ENCODE data around the gene FRMPD3.
"Not testable (repeated sequence)": the region's sequence is repeated elsewhere in the genome, so short reads cannot be mapped to it uniquely, and the experiment has no call there.

Gene FRMPD3

DNA sequence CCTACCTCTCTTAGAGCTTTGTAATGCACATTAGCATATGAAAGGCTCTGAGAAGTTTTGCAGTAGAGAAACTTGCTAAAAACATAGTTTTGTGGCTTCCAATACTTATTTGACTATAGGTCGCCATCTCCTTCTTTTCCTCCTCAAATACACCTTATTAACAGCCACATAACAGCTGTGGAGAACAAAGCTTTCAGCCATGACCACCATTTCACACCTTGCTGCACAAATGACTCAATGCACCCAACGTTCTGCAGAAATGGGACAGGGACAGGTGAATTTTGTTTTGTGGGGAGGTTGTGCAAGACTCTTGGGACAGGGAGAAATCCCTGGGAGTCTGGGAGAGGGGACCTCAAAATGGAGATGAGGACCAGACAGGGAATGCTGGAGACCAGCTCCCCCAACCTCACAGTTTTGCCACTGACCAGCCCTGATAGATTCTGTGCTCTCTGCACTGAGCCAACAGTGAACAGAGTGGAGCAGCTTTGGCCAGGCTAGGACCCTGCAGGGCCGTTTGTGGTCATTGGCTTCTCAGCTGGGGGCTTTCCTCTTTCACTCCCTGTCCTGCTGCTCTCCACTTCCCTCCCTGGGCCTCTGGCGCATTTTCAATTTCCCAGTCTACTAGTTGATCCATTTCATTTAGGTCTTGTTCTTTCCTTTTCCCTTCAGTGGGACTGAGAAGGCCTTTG is 16.6 kb downstream of the FRMPD3 start:
- Histone ChIP-seq H3K4me3 (no peak overlapping the region), H3K27ac (no peak overlapping the region), H3K36me3 (ENCODE audit: insufficient read depth, low read length) (no peaks in the 10 kb centered on the region), H3K9ac (ENCODE audit: insufficient read length) (no peak overlapping the region), H3K9me3 (ENCODE audit: low read depth, low read length) (no peaks in the 10 kb centered on the region)
- TF ChIP-seq EZH2 (IDR thresholded peaks at IDR 0.05): no peak
- TF ChIP-seq FOXP2 (optimal IDR thresholded peaks at IDR 0.05; ENCODE audit: control extremely low read depth, extremely low read length, insufficient read depth): no peak
- TF ChIP-seq POLR2AphosphoS5 (IDR thresholded peaks at IDR 0.05; ENCODE audit: borderline replicate concordance, low read depth, low read length): no peak
- no peak for DNase-seq (ENCODE audit: low read depth, low spot score)

DNA sequence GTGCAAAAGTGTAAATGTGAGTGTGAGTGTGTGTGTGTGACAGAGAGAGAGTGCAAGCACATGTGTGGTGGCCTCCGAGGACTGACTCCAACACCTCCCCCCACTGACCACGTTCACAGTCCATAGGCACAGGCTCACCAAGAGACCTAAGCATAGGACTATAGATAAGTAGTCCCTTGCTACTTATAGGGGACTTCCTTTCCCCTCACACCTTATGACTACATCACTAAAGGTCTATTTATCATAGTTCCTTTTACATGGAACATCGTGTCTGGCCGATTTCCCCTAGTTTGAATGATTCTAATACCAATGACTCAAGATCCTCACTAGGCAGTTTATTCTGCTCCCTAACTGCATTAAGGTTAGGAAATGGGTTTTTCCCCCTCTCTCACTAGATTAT is 17.8 kb downstream of the FRMPD3 start:
- no peak overlapping the region for H3K4me3 ChIP-seq
- H3K27ac ChIP-seq: no peak overlapping the region
- H3K9ac ChIP-seq (ENCODE audit: insufficient read length): no peak overlapping the region
- no peak for TF ChIP-seq POLR2AphosphoS5 (IDR thresholded peaks at IDR 0.05; ENCODE audit: borderline replicate concordance, low read depth, low read length)
- no peak for TF ChIP-seq EZH2 (IDR thresholded peaks at IDR 0.05)
- no peak for TF ChIP-seq FOXP2 (optimal IDR thresholded peaks at IDR 0.05; ENCODE audit: control extremely low read depth, extremely low read length, insufficient read depth)
- no peak for DNase-seq (ENCODE audit: low read depth, low spot score)
- no peaks in the 10 kb centered on the region for H3K9me3 ChIP-seq (ENCODE audit: low read depth, low read length)
- H3K36me3 ChIP-seq (ENCODE audit: insufficient read depth, low read length): no peaks in the 10 kb centered on the region

DNA sequence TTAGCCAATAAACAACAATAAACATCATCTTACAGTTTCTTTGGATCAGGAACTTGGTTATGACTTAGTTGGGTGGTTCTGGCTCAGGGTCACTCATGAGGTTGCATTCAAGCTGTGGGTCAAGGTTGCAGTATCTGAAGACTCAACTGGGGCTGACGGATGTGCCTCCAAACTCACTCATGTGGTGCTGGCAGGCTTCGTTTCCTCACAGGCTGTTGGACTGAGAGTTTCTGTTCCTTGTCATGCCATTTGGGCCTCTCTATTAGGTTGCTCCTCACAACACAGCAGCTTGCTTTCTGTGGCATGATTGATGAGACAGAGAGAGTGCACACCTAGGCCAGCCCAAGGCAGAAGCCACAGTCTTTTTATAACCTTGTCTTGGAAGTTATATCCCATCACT is 20.7 kb downstream of the FRMPD3 start:
- no peak for DNase-seq (ENCODE audit: low read depth, low spot score)
- Histone ChIP-seq H3K27ac (no peak overlapping the region), H3K9ac (ENCODE audit: insufficient read length) (no peak overlapping the region), H3K9me3 (ENCODE audit: low read depth, low read length) (no peaks in the 10 kb centered on the region), H3K4me3 (no peak overlapping the region), H3K36me3 (ENCODE audit: insufficient read depth, low read length) (no peaks in the 10 kb centered on the region)
- TF ChIP-seq EZH2 (IDR thresholded peaks at IDR 0.05) (no peak), FOXP2 (optimal IDR thresholded peaks at IDR 0.05; ENCODE audit: control extremely low read depth, extremely low read length, insufficient read depth) (no peak), POLR2AphosphoS5 (IDR thresholded peaks at IDR 0.05; ENCODE audit: borderline replicate concordance, low read depth, low read length) (no peak)

DNA sequence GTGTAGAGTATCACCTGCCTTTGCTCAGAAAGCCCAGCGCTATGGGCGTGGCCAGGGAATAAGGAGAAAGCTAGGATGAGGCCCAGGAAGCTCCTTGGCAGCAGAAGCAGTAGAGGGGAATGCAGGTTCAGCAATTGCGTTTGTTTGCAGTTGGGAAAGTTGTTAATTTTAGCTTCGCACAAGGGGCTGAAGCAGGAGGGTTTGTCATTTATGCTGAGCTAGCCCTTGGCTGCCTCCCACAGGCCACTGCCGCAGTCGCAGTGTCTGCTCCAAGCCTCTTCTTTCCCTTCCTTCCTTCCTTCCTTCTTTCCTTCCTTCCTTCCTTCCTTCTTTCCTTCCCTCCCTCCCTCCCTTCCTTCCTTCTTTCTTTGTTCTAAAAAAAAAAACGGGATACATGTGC is 21.5 kb downstream of the FRMPD3 start:
- H3K4me3 ChIP-seq: no peak overlapping the region
- H3K27ac ChIP-seq: no peak overlapping the region
- H3K36me3 ChIP-seq (ENCODE audit: insufficient read depth, low read length): no peaks in the 10 kb centered on the region
- H3K9ac ChIP-seq (ENCODE audit: insufficient read length): no peak overlapping the region
- TF ChIP-seq POLR2AphosphoS5 (IDR thresholded peaks at IDR 0.05; ENCODE audit: borderline replicate concordance, low read depth, low read length): no peak
- no peak for TF ChIP-seq FOXP2 (optimal IDR thresholded peaks at IDR 0.05; ENCODE audit: control extremely low read depth, extremely low read length, insufficient read depth)
- TF ChIP-seq EZH2 (IDR thresholded peaks at IDR 0.05): no peak
- no peaks in the 10 kb centered on the region for H3K9me3 ChIP-seq (ENCODE audit: low read depth, low read length)
- no peak for DNase-seq (ENCODE audit: low read depth, low spot score)

DNA sequence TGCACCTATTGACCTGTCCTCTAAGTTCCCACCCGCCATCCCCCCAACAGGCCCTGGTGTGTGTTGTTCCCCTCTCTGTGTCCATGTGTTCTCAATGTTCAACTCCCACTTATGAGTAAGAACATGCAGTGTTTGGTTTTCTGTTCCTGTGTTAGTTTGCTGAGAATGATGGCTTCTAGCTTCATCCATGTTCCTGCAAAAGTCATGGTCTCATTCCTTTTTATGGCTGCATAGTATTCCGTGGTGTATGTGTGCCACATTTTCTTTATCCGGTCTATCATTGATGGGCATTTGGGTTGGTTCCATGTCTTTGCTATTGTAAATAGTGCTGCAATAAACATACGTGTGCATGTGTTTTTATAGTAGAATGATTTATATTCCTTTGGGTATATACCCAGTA is 22.0 kb downstream of the FRMPD3 start:
- not testable (repeated sequence) for H3K36me3 ChIP-seq (ENCODE audit: insufficient read depth, low read length); H3K9ac ChIP-seq (ENCODE audit: insufficient read length); H3K4me3 ChIP-seq; H3K27ac ChIP-seq; H3K9me3 ChIP-seq (ENCODE audit: low read depth, low read length); DNase-seq (ENCODE audit: low read depth, low spot score)

DNA sequence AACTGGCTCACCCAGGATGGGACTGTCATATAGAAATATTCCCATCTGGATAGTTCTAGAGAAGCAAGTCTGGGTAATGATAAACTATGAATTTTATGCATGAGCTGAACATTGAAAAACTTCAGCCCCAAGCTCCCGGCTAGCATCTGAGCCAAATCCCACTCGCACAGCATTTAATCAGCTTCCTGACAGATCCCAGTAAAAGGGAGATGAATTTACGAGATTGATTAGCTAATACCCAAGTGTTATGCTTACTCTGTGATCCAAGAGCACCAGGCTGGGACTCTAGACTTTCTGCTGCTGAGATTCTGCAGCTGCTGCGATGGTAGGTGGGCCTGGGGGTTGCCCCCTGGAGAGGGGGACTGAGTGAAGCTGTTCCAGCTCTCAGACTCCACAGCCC is 28.0 kb downstream of the FRMPD3 start:
- TF ChIP-seq EZH2 (IDR thresholded peaks at IDR 0.05) (no peak), POLR2AphosphoS5 (IDR thresholded peaks at IDR 0.05; ENCODE audit: borderline replicate concordance, low read depth, low read length) (no peak), FOXP2 (optimal IDR thresholded peaks at IDR 0.05; ENCODE audit: control extremely low read depth, extremely low read length, insufficient read depth) (no peak)
- no peak for DNase-seq (ENCODE audit: low read depth, low spot score)
- H3K9ac ChIP-seq (ENCODE audit: insufficient read length): no peak overlapping the region

DNA sequence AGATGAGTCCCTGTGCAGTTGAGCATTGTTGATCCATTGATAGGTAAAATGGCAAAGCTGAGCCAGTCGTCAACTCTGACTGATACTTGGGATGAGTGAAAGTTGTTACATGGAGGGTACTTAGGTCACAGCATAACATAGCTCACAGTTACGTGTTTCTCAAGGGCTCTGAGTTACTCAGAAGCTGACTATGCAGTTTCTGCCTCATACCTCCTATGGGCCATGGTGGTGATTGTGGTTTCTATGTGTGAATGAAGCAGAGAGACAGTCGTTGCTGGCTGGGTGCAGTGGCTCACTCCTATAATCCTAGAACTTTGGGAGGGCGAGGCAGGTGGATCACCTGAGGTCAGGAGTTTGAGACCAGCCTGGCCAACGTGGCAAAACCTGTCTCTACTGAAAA is 30.8 kb downstream of the FRMPD3 start:
- no peaks in the 10 kb centered on the region for H3K36me3 ChIP-seq (ENCODE audit: insufficient read depth, low read length)
- no peak overlapping the region for H3K9ac ChIP-seq (ENCODE audit: insufficient read length)
- TF ChIP-seq FOXP2 (optimal IDR thresholded peaks at IDR 0.05; ENCODE audit: control extremely low read depth, extremely low read length, insufficient read depth) (no peak), EZH2 (IDR thresholded peaks at IDR 0.05) (no peak), POLR2AphosphoS5 (IDR thresholded peaks at IDR 0.05; ENCODE audit: borderline replicate concordance, low read depth, low read length) (no peak)
- no peak overlapping the region for H3K27ac ChIP-seq
- no peak for DNase-seq (ENCODE audit: low read depth, low spot score)
- H3K4me3 ChIP-seq: no peak overlapping the region
- no peaks in the 10 kb centered on the region for H3K9me3 ChIP-seq (ENCODE audit: low read depth, low read length)

More for the DNA sequence above, 28.0 kb downstream of the FRMPD3 start:
- no peaks in the 10 kb centered on the region for H3K36me3 ChIP-seq (ENCODE audit: insufficient read depth, low read length)
- no peak overlapping the region for H3K27ac ChIP-seq
- no peaks in the 10 kb centered on the region for H3K9me3 ChIP-seq (ENCODE audit: low read depth, low read length)
- H3K4me3 ChIP-seq: no peak overlapping the region

DNA sequence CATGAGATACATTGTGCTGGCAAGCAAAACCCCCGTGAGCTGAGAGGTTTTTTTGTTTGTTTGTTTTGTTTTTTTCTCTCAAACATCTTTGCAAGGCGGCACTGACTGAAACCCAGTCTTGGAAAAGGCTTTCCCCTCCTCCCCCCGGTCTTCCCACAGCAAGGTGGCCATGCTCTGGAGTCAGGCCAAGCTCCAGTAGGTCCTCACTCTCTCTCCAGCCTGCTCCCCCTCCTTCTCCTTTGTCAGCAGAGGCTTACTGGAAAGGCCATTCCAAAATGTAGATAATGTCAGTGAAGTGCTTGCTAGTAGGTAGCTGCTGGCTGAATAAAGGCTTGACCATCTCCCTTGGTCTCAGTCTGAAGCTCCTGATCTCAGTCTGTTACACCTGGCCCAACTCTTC is 32.6 kb downstream of the FRMPD3 start:
- no peak overlapping the region for H3K27ac ChIP-seq
- no peak overlapping the region for H3K9ac ChIP-seq (ENCODE audit: insufficient read length)
- TF ChIP-seq EZH2 (IDR thresholded peaks at IDR 0.05): no peak
- no peak for TF ChIP-seq FOXP2 (optimal IDR thresholded peaks at IDR 0.05; ENCODE audit: control extremely low read depth, extremely low read length, insufficient read depth)
- TF ChIP-seq POLR2AphosphoS5 (IDR thresholded peaks at IDR 0.05; ENCODE audit: borderline replicate concordance, low read depth, low read length): no peak
- H3K4me3 ChIP-seq: no peak overlapping the region
- H3K36me3 ChIP-seq (ENCODE audit: insufficient read depth, low read length): no peaks in the 10 kb centered on the region
- no peak for DNase-seq (ENCODE audit: low read depth, low spot score)
- H3K9me3 ChIP-seq (ENCODE audit: low read depth, low read length): no peaks in the 10 kb centered on the region

Measured in SK-N-MC (cell line).